Esophagus squamous epithelium (tissue), 5 donors: ENCODE results near the gene MAGEF1. TPM values are rescaled to one million over a fixed set of nuclear protein-coding genes. Genes with fewer than 3 reads are reported as not detected.

Experiments used
- DNase-seq: peaks from one replicate; lab custom pipeline; 2025; lab: John Stamatoyannopoulos, UW
- H3K27ac ChIP-seq, 4 donors: fragments of 200-600 bp; sonication (generic); one replicate each; pipeline ENCODE4 v1.5.1; 2016 to 2019; ENCODE audit warnings: mild to moderate bottlenecking in 1 of 4
- H3K27me3 ChIP-seq, 4 donors: fragments of 200-600 bp; sonication (generic); 1 replicate in 3 of 4; 2 replicates in 1 of 4; pipeline versions ENCODE4 v1.5.1 to v1.6.0; 2017 to 2021; ENCODE audit warnings: antibody characterized with exemption in 1 of 4
- H3K36me3 ChIP-seq, 3 donors: fragments of 200-600 bp; sonication (generic); one replicate each; pipeline ENCODE4 v1.5.1; 2016 to 2019
- H3K4me1 ChIP-seq, 3 donors: fragments of 200-600 bp; sonication (generic); one replicate each; pipeline ENCODE4 v1.5.1; 2017 to 2019
- H3K4me3 ChIP-seq, 4 donors: fragments of 200-600 bp; sonication (generic); 1 replicate in 3 of 4; 2 replicates in 1 of 4; pipeline ENCODE4 v1.5.1; 2016 to 2019; ENCODE audit warnings: mild to moderate bottlenecking in 2 of 4, moderate library complexity in 1 of 4
- H3K9me3 ChIP-seq, 3 donors: fragments of 200-600 bp; sonication (generic); one replicate each; pipeline ENCODE4 v1.5.1; 2016 to 2019
- POLR2A ChIP-seq, 4 donors: fragments of 450-650 bp; IDR thresholded peaks; one replicate each; pipeline ENCODE4 v1.6.1; 2017; ENCODE audit warnings: antibody characterized with exemption in 4 of 4, mild to moderate bottlenecking in 4 of 4, moderate library complexity in 3 of 4
- WGBS, 2 donors: methylation state at CpG; one replicate each; pipeline ENCODE4 v1.1.5; 2018; 5-methylcytosine and 5-hydroxymethylcytosine counted together
- intact Hi-C: fragments of 100-400 bp; cut with DNase I; formaldehyde crosslinking; loops from one replicate; pipeline ENCODE4 v1.15.0; 2022
- total RNA-seq, 4 donors: library from RNA; depleted of rRNA; stranded (reverse); fragments of >200 nt; gene quantifications; one replicate each; pipeline ENCODE4 v1.1.0, GENCODE V29; 2016
- TF ChIP-seq, protein P1 (sequence below), 6 experiments: fragments of 450-650 bp in 4 of 6; fragments of 200-600 bp in 2 of 6; sonication (generic) in 2 of 6; IDR thresholded peaks; one replicate each; pipeline ENCODE4 v1.5.1; 2016 to 2019; ENCODE audit warnings: antibody characterized with exemption in 6 of 6, mild to moderate bottlenecking in 4 of 6, moderate library complexity in 4 of 6
- donor health status: DM: yes; HTN: yes; CAD: no.

The MAGEF1 gene
- total RNA-seq, 4 donors from 2014 or later: 18.3 to 28.4 (median 20.6) TPM

DNA sequence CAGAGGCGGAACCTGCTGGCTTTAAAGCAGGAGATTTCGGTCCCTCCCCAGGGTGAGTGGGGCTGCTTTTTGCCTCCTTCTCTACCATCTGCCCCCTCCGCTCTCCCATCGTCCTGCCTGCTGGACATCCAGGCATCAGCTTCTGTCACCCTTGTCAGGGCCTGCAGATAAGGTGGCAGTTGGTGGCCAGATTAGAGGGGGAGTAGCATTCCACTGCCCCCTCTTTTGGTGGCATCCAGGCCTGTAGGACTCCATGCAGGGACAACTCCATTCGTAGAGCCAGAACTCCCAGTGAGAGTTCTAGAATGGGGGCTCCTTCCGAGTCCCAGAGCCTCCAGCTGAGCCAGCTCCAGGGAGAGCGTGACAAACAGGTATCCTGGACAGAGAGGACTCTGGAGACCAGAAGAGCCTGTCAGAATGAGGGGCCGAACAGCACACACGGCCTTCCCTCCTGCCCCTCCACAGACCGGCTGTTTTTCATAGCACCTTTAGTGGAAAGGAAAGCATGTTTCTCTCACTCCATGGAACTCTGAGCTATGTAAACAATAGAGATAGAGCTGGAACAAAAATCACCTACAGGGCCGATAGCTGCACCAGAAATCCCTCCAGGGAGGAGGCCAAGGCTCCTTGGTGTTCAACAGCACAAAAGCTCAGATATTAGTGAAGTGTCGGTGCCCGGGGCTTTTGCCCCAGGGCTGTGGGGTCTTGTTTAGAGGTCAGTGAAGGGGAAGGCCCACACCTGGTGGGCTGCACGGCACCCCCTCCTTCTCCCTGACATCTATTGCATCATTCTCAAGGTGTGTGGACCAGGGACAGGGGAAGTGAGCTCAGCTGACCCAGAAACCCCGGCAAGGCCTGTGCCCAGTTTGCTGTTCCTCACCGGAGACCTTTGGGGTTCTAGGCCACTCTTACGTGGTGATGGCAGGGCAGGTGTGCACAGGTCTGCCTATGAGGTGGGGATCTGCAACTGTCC lies 34.2 kb downstream of the MAGEF1 start:
- Histone ChIP-seq H3K9me3 (no peaks in the 10 kb centered on the region), H3K4me1 (peaks cover 0 to 14% (median 7%) of the 10 kb centered on the region in 3 donors), H3K27me3 (no peaks in the 10 kb centered on the region), H3K36me3 (no peaks in the 10 kb centered on the region), H3K27ac (no peak overlapping the region), H3K4me3 (no peak overlapping the region)
- no peak for DNase-seq
- intact Hi-C loops: no loop called here
- TF ChIP-seq POLR2A (IDR thresholded peaks at IDR 0.05): no peak
- TF ChIP-seq, protein P1, sequence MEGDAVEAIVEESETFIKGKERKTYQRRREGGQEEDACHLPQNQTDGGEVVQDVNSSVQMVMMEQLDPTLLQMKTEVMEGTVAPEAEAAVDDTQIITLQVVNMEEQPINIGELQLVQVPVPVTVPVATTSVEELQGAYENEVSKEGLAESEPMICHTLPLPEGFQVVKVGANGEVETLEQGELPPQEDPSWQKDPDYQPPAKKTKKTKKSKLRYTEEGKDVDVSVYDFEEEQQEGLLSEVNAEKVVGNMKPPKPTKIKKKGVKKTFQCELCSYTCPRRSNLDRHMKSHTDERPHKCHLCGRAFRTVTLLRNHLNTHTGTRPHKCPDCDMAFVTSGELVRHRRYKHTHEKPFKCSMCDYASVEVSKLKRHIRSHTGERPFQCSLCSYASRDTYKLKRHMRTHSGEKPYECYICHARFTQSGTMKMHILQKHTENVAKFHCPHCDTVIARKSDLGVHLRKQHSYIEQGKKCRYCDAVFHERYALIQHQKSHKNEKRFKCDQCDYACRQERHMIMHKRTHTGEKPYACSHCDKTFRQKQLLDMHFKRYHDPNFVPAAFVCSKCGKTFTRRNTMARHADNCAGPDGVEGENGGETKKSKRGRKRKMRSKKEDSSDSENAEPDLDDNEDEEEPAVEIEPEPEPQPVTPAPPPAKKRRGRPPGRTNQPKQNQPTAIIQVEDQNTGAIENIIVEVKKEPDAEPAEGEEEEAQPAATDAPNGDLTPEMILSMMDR (IDR thresholded peaks at IDR 0.05): no peak
- WGBS, 2 donors: 83 to 86% methylated on average over 12 of the region's 17 CpGs

DNA sequence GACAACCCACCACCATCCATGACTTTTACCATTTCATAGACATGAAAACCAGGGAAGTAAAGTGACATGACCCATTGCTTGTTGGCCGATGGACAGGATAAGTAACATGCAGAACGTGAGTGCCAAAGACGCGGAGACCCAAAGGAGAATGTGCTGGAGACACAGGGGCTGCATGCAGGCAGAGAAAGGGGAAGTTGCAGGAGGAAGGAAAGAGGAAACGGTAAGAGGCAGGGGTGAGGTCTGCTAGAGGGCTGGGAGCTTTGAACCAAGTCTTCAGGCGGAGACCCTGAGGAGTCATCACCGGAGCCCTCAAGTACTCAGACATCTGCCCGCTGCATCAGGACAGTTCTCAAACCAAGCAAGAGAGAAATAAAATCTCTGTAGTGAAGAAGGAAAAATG lies 34.9 kb downstream of the MAGEF1 start:
- intact Hi-C loops: no loop called here
- no peak for DNase-seq
- Histone ChIP-seq H3K9me3 (no peaks in the 10 kb centered on the region), H3K4me3 (no peak overlapping the region), H3K36me3 (no peaks in the 10 kb centered on the region), H3K27me3 (no peaks in the 10 kb centered on the region), H3K27ac (no peak overlapping the region), H3K4me1 (peaks cover 0 to 14% (median 7%) of the 10 kb centered on the region in 3 donors)
- WGBS, 2 donors: 64 to 77% methylated on average over 8 of the region's 8 CpGs
- TF ChIP-seq, protein P1 (IDR thresholded peaks at IDR 0.05): no peak
- no peak for TF ChIP-seq POLR2A (IDR thresholded peaks at IDR 0.05)

- H3K27ac ChIP-seq: no peak overlapping the region
- TF ChIP-seq, protein P1 (IDR thresholded peaks at IDR 0.05): no peak
- no peak for TF ChIP-seq POLR2A (IDR thresholded peaks at IDR 0.05)
- H3K9me3 ChIP-seq: no peaks in the 10 kb centered on the region
- H3K4me3 ChIP-seq: no peak overlapping the region
- no peak for DNase-seq
- intact Hi-C loops: no loop called here
- no peaks in the 10 kb centered on the region for H3K27me3 ChIP-seq
- H3K36me3 ChIP-seq: no peaks in the 10 kb centered on the region
- peaks cover 0 to 14% (median 7%) of the 10 kb centered on the region in 3 donors for H3K4me1 ChIP-seq
- WGBS, 2 donors: 56 to 71% methylated on average over 1 of the region's 1 CpG
Measured at GRCh38 chr3:184674626-184675025, 37.2 kb downstream of the MAGEF1 start.

- 73 to 76% methylated on average over 13 to 15 of the region's 16 CpGs for WGBS, 2 donors
- TF ChIP-seq, protein P1 (IDR thresholded peaks at IDR 0.05): no peak
- no peak for TF ChIP-seq POLR2A (IDR thresholded peaks at IDR 0.05)
Measured at GRCh38 chr3:184672977-184673870, 38.6 kb downstream of the MAGEF1 start.

More at GRCh38 chr3:184672977-184673870, 38.6 kb downstream of the MAGEF1 start:
- Histone ChIP-seq H3K27me3 (no peaks in the 10 kb centered on the region), H3K27ac (peak overlapping the region in 2 of 4 donors; percentile 21 to 39), H3K9me3 (no peaks in the 10 kb centered on the region), H3K4me1 (peaks cover 0 to 1% (median 0%) of the 10 kb centered on the region in 3 donors), H3K36me3 (no peaks in the 10 kb centered on the region), H3K4me3 (no peak overlapping the region)
- no peak for DNase-seq
- intact Hi-C loops: no loop called here
